ENCODE measurements around the gene EXTL1.

DNA sequence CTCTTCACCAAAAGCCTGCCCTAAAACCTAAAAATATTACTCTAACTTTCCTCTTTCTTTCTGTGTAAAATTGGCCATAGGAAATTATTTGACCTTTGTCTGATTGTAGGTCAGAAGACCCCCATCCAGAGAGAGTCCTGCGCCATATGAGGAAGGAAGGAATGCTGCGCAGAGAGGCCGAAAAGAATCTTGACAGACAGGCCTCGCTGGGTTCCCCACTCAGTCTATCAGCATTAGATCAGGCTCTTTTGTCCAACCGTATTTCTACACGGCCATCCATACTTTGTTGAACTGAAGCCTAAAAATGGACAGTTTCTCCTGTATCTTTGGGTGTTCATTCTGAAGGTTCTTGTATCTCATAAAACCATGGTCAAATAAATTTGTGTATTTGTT, 28.7 kb downstream of the EXTL1 start:
- TF ChIP-seq, protein P1, sequence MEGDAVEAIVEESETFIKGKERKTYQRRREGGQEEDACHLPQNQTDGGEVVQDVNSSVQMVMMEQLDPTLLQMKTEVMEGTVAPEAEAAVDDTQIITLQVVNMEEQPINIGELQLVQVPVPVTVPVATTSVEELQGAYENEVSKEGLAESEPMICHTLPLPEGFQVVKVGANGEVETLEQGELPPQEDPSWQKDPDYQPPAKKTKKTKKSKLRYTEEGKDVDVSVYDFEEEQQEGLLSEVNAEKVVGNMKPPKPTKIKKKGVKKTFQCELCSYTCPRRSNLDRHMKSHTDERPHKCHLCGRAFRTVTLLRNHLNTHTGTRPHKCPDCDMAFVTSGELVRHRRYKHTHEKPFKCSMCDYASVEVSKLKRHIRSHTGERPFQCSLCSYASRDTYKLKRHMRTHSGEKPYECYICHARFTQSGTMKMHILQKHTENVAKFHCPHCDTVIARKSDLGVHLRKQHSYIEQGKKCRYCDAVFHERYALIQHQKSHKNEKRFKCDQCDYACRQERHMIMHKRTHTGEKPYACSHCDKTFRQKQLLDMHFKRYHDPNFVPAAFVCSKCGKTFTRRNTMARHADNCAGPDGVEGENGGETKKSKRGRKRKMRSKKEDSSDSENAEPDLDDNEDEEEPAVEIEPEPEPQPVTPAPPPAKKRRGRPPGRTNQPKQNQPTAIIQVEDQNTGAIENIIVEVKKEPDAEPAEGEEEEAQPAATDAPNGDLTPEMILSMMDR (IDR thresholded peaks at IDR 0.05; ENCODE audit: insufficient read depth, low read depth, low read length), result no peak
- TF ChIP-seq EZH2 (IDR thresholded peaks at IDR 0.05; ENCODE audit: insufficient read depth, low read length), result no peak
